ENCODE data around the gene ADARB1. TPM values are rescaled to one million over a fixed set of nuclear protein-coding genes. Genes with fewer than 3 reads are reported as not detected.

ADARB1 gene
- total RNA-seq, 4 donors from 2014 or later, result 6.8 to 32.2 (median 17.3) TPM

DNA sequence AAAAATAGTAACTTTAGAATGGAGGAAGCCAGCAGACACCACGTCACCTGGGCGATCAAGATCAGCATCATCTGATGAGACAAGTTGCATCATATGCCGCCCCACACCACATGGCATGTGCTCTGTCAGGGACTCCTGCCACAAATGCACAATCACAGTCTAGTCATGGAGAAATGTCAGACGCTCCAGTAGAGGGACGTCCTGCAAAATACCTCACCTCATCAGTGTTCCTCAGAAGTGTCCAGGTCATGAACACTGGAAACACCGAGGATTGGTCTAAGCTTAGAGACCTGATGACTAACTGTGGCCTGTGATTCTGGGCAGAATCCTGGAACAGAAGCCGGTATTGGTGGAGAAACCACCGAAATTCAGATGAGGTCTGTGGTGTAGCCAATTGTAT lies 14.3 kb downstream of the ADARB1 start:
- H3K4me3 ChIP-seq, result no peak overlapping the region
- H3K27ac ChIP-seq, result no peak overlapping the region
- TF ChIP-seq, protein P1, sequence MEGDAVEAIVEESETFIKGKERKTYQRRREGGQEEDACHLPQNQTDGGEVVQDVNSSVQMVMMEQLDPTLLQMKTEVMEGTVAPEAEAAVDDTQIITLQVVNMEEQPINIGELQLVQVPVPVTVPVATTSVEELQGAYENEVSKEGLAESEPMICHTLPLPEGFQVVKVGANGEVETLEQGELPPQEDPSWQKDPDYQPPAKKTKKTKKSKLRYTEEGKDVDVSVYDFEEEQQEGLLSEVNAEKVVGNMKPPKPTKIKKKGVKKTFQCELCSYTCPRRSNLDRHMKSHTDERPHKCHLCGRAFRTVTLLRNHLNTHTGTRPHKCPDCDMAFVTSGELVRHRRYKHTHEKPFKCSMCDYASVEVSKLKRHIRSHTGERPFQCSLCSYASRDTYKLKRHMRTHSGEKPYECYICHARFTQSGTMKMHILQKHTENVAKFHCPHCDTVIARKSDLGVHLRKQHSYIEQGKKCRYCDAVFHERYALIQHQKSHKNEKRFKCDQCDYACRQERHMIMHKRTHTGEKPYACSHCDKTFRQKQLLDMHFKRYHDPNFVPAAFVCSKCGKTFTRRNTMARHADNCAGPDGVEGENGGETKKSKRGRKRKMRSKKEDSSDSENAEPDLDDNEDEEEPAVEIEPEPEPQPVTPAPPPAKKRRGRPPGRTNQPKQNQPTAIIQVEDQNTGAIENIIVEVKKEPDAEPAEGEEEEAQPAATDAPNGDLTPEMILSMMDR (IDR thresholded peaks at IDR 0.05), result no peak
- TF ChIP-seq POLR2AphosphoS5 (IDR thresholded peaks at IDR 0.05), result no peak
- TF ChIP-seq POLR2A (IDR thresholded peaks at IDR 0.05), result no peak
- no peak for TF ChIP-seq EP300 (IDR thresholded peaks at IDR 0.05; ENCODE audit: low read depth)
- intact Hi-C loops (cut with DNase I; ENCODE audit: low total_unique reads) (no loop called here), in situ Hi-C loops (cut with MboI; ENCODE audit: low pct_ligation_motif_present in 1 of 4, low pct_unique_long_range_greater_than_20kb in 1 of 4, low sequenced_read_pairs in 3 of 4) (no loop called here)
- H3K9me3 ChIP-seq, result no peaks in the 10 kb centered on the region
- no peaks in the 10 kb centered on the region for H3K27me3 ChIP-seq
- WGBS, 2 donors (ENCODE audit: low coverage in 1 of 2), result 85 to 93% methylated on average over 5 to 6 of the region's 8 CpGs
- no peak for DNase-seq
- H3K36me3 ChIP-seq, result no peaks in the 10 kb centered on the region
- H3K4me1 ChIP-seq, result peaks cover 0 to 18% (median 6%) of the 10 kb centered on the region in 4 donors

DNA sequence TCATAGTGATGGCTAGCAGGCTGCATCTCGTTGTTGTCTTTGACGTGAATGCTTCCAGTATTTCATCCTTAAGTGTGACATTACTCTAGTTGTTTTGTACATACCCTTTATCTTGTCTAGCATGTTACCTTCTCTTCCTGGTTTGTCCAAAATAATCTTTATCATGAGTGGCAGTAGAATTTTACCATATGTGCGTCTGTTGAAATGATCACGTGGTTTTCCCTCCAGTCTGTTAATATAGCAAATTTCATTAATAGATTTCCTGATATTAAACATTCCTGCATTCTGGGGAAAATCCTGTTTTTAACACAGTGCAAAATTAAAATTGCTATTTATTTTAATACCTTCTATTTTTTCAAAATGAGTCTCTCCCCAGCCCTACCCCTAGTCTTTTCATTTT lies 15.6 kb downstream of the ADARB1 start:
- intact Hi-C loops (cut with DNase I; ENCODE audit: low total_unique reads) (no loop called here), in situ Hi-C loops (cut with MboI; ENCODE audit: low pct_ligation_motif_present in 1 of 4, low pct_unique_long_range_greater_than_20kb in 1 of 4, low sequenced_read_pairs in 3 of 4) (no loop called here)
- no peaks in the 10 kb centered on the region for H3K27me3 ChIP-seq
- peaks cover 0 to 18% (median 6%) of the 10 kb centered on the region in 4 donors for H3K4me1 ChIP-seq
- no peaks in the 10 kb centered on the region for H3K9me3 ChIP-seq
- no peak overlapping the region for H3K4me3 ChIP-seq
- 82% methylated on average over 4 of the region's 4 CpGs for WGBS, 2 donors (ENCODE audit: low coverage in 1 of 2)
- TF ChIP-seq POLR2AphosphoS5 (IDR thresholded peaks at IDR 0.05), result no peak
- no peak for TF ChIP-seq POLR2A (IDR thresholded peaks at IDR 0.05)
- no peak for TF ChIP-seq EP300 (IDR thresholded peaks at IDR 0.05; ENCODE audit: low read depth)
- TF ChIP-seq, protein P1 (IDR thresholded peaks at IDR 0.05), result no peak
- no peak overlapping the region for H3K27ac ChIP-seq
- DNase-seq, result no peak
- H3K36me3 ChIP-seq, result no peaks in the 10 kb centered on the region

GRCh38 chr21:45090966-45091365 lies 16.6 kb downstream of the ADARB1 start:
- in situ Hi-C loops (cut with MboI; ENCODE audit: low pct_ligation_motif_present in 1 of 4, low pct_unique_long_range_greater_than_20kb in 1 of 4, low sequenced_read_pairs in 3 of 4), result no loop called here
- DNase-seq, result no peak
- no peaks in the 10 kb centered on the region for H3K27me3 ChIP-seq
- H3K4me1 ChIP-seq, result peaks cover 0 to 18% (median 6%) of the 10 kb centered on the region in 4 donors
- intact Hi-C loops (cut with DNase I; ENCODE audit: low total_unique reads), result no loop called here
- TF ChIP-seq, protein P1 (IDR thresholded peaks at IDR 0.05), result no peak
- TF ChIP-seq POLR2AphosphoS5 (IDR thresholded peaks at IDR 0.05), result no peak
- no peaks in the 10 kb centered on the region for H3K36me3 ChIP-seq
- H3K27ac ChIP-seq, result no peak overlapping the region
- no peaks in the 10 kb centered on the region for H3K9me3 ChIP-seq
- WGBS, 2 donors (ENCODE audit: low coverage in 1 of 2), result 73 to 88% methylated on average over 4 of the region's 4 CpGs
- H3K4me3 ChIP-seq, result no peak overlapping the region

- Histone ChIP-seq H3K4me3 (no peak overlapping the region), H3K9me3 (no peaks in the 10 kb centered on the region), H3K36me3 (no peaks in the 10 kb centered on the region), H3K27ac (no peak overlapping the region), H3K27me3 (no peaks in the 10 kb centered on the region), H3K4me1 (peaks cover 0 to 18% (median 6%) of the 10 kb centered on the region in 4 donors)
- no peak for TF ChIP-seq EP300 (IDR thresholded peaks at IDR 0.05; ENCODE audit: low read depth)
- TF ChIP-seq, protein P1 (IDR thresholded peaks at IDR 0.05), result no peak
- no peak for TF ChIP-seq POLR2AphosphoS5 (IDR thresholded peaks at IDR 0.05)
- TF ChIP-seq POLR2A (IDR thresholded peaks at IDR 0.05), result no peak
- DNase-seq, result no peak
- 37 to 68% methylated on average over 2 to 7 of the region's 7 CpGs for WGBS, 2 donors (ENCODE audit: low coverage in 1 of 2)
- intact Hi-C loops (cut with DNase I; ENCODE audit: low total_unique reads) (no loop called here), in situ Hi-C loops (cut with MboI; ENCODE audit: low pct_ligation_motif_present in 1 of 4, low pct_unique_long_range_greater_than_20kb in 1 of 4, low sequenced_read_pairs in 3 of 4) (no loop called here)
These were observed 17.4 kb downstream of the ADARB1 start for GRCh38 chr21:45091550-45092322.

Data from transverse colon (tissue), 4 donors.